ENCODE measurements around the gene FAM151A.

FAM151A gene

DNA sequence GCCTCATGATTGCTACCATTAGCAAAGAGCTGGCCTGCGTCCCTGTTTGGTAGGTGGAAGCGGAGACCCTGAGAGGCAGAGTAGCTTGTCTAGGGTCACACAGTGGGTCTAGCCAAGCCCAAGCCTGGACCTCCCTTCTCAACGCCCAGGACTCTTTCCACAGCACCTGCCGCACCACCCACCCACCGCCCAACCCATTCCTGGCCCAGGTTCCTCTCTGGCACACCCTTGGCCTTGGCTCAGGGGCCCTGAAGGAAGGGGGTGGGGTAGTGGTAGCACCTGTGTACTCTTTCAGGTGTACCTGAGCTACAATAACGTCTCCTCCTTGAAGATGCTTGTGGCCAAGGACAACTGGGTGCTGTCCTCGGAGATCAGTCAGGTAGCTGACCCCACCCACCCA is 19.3 kb downstream of the FAM151A start:
- no peak for DNase-seq (ENCODE audit: low read depth in 2 of 2)

- no peak for DNase-seq (ENCODE audit: low read depth in 2 of 2)
Measured at GRCh38 chr1:54603241-54603640, 20.1 kb downstream of the FAM151A start.

DNA sequence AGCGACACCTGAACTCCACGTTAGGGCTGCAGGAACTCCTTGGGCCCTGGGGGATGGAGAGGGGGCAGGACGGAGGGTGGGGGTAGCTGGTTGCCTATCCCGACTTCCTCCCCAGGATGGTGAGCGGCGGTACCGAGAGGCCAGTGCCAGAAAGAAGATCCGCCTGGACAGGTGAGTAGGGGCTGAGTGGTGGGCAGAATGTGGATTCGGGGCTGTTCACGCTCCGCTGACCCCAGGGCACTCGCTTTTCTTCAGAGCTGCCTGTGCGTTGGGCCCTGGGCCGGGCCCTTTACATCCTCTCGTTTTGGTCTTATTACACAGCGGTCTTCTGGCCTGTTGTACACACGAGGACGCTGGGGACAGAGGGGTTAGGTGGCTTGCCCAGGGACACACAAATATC is 20.8 kb downstream of the FAM151A start:
- no peak for DNase-seq (ENCODE audit: low read depth in 2 of 2)

GRCh38 chr1:54601730-54602129 is 21.6 kb downstream of the FAM151A start:
- DNase-seq (ENCODE audit: low read depth in 2 of 2) = no peak

- no peak for DNase-seq (ENCODE audit: low read depth in 2 of 2)
Measured at GRCh38 chr1:54600947-54601721, 22.2 kb downstream of the FAM151A start.

GRCh38 chr1:54599211-54599823 is 24.0 kb downstream of the FAM151A start:
- DNase-seq (ENCODE audit: low read depth in 2 of 2) = no peak

- DNase-seq (ENCODE audit: low read depth in 2 of 2) = no peak
Measured at GRCh38 chr1:54597455-54598030, 25.8 kb downstream of the FAM151A start.

GRCh38 chr1:54596756-54597155 is 26.6 kb downstream of the FAM151A start:
- DNase-seq (ENCODE audit: low read depth in 2 of 2) = no peak

DNA sequence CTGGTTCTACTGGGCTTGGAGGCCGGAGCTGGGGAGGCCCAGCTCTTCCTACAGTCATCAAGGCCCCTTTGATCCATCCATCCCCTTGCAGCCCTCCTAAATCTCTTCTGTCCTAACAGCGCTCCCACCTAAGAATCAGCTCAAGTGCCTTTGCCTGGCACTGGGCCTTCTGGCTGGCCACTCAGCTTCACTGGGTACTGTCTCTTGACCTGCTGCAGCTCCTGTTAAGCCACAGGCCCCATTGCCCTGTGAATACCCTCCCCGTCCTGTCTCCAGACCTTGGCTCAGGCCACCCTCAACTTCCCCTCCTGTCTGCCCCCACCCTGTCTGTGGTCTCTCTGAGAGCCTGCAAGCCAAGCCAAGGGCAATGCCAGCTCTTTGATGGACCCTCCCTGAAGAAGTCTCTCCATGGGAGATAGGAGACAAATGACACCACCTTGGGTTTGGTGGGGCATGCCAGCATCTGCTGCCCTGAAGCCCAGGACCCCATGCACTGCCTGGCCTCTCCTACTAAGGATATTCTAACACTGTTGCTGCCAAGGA is 27.3 kb downstream of the FAM151A start:
- no peak for DNase-seq (ENCODE audit: low read depth in 2 of 2)

DNA sequence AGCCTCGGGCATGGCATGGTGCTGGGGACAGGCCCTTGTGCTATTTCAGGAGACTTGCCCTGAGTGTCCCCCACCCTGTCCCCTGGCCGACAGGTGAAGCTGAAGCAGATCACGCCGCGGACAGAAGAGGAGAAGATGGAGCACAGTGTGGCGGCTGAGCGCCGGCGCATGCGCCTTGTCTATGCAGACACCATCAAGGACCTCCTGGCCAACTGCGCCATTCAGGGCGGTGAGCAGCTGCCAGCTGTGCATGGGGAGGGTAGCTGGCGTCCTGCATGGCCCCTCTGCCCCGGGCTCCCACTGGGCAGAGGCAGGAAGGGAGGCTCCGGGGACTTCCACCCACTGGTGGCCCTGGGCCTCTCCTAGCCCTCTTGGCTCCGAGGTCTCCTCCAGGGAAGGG is 28.9 kb downstream of the FAM151A start:
- DNase-seq (ENCODE audit: low read depth in 2 of 2) = no peak

DNA sequence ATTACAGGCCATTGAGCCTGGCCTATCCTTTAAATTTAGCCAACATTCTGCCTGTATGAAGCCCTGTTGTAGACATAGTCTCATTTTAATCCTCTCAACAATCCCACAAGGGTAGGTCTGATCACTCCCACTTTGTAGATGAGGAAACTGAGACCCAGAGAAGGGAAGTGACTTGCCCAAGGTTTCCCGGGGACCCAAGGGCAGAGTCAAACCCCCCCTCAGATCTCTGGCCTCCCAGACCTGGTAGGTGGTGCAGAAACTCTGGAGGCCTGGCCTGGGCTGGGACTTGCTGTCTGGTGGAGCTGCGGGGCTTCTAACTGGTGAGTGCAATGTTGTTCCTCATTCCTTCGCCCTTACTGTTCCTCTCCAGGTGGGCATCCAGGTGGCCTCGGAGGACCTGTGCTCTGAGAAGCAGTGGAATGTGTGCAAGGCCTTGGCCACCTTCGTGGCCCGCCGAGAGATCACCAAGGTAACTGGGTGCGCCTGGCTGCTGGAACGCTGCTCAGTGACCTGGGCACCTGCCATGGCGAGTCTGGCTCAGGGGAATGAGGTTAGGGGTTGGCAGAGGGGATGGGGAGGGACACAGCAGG is 29.7 kb downstream of the FAM151A start:
- DNase-seq (ENCODE audit: low read depth in 2 of 2) = no peak

DNA sequence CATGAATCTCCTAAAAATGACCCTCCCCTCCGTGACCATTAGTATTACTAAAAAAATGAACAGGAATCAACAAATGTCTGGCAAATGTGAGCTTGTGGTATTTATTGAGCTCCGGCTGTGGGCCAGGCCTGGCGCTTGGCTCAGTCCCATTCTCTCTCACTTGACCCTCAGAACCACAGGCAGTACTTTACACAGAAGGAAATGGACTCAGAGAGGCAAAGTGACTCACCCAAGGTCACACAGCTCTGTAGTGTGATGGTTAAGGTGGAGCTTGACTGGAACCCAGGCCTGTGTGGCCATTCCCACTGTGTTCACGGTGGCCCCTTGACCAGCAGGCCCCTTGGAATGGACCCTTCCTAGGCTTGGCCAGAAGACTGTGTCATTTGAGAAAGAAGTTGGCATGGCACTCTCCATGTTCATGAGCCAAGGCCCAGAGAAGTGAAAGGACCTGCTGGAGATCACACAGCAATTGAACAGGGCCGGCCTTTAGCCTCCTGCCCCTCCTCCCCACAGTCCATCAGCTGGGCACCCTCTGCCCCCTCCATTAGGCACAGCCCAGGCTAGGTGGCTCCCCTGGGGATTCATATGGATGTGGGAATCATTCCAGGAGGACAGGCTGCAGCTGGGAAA is 32.1 kb downstream of the FAM151A start:
- DNase-seq (ENCODE audit: low read depth in 2 of 2) = no peak

GRCh38 chr1:54588377-54588776 is 34.9 kb downstream of the FAM151A start:
- no peak for DNase-seq (ENCODE audit: low read depth in 2 of 2)

DNA sequence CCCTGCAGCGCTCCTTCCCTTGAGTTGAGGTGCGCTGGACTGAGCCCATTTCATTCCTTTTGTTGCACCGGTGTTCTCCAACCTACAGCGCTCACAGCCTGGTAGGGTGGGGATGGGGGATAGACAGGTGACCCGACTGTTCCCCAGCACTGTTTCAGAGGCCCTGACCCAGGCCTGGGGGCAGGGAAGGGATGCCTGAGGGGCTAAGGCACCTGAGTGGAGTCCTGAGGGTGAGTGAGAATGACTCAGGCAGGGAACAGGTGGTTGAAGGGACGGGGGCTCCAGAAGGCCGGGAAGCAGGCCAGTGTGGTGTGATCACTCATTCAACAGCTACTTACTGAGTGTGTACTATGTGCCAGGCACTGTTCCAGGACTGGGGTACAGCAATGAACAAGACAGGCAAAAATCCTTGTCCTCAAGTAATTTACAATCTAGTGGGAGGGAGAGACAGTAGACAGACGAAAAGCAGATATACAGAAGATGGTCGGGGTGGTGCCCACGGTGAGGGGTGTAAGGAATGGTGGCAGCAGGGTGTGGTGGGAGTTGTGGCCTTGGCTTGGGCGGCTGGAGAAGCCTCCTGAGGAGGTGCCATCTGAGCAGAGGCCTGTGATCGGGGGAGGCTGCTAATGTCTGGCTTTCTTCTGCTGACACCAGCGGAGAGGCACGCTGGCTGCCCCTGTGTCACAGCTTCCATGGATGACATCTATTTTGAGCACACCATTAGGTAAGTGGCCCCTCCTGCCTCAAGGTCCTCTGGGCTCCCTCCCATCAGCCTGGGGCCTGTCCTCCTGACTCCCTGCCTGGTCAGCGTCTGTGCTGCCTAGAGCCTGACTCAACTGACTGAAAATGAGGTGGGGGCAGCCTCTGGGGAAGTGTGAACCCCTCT is 37.9 kb downstream of the FAM151A start:
- no peak for DNase-seq (ENCODE audit: low read depth in 2 of 2)

DNA sequence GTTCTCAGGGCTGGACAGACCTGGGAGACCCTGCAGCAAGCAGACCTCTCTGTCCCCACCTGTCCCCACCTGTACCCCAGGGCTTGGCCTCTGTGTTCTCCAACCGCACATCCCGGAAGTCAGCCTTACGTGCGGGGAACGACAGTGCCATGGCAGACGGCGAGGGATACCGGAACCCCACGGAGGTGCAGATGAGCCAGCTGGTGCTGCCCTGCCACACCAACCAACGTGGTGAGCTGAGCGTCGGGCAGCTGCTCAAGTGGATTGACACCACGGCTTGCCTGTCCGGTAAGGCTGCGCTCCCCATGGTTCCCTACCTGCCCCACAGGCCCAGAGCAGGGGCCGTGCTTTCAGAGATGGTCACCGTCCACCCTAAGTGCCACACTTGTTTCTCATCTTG is 38.8 kb downstream of the FAM151A start:
- no peak for DNase-seq (ENCODE audit: low read depth in 2 of 2)

- no peak for DNase-seq (ENCODE audit: low read depth in 2 of 2)
Measured at GRCh38 chr1:54583871-54584270, 39.5 kb downstream of the FAM151A start.

- no peak for DNase-seq (ENCODE audit: low read depth in 2 of 2)
Measured at GRCh38 chr1:54583307-54583686, 40.0 kb downstream of the FAM151A start.

GRCh38 chr1:54582566-54583306 is 40.6 kb downstream of the FAM151A start:
- DNase-seq (ENCODE audit: low read depth in 2 of 2) = no peak

DNA sequence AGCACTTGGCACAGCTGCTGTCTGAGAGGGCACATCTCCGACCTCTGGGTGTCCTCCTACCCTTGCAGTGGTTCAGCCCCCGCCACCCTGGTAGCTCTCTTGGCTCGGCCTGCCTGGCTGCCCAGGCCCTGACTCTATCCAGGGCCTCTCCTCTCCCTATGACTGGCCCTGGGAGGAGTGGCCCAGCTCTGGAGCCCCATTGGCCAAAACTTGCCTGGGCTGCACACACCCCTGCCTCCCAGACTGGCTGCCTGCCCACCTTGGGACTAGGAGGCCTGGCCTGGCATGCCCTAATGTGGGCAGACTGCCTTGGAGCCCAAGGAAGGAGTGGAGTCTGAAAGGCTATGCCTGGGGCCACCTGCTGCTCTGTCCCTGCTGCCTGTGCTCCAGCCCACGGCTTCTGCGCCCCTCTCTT is 41.7 kb downstream of the FAM151A start:
- DNase-seq (ENCODE audit: low read depth in 2 of 2) = no peak

- no peak for DNase-seq (ENCODE audit: low read depth in 2 of 2)
Measured at GRCh38 chr1:54580856-54581550, 42.3 kb downstream of the FAM151A start.
